Stimulated activated CD8-positive, alpha-beta memory T cell treated with anti-CD3 and anti-CD28 coated beads, Interleukin-4, amount 100 ng/mL, for 1 hour (primary cell): ENCODE measurements around the gene MAMDC2.
A peak's percentile ranks its signal among the peaks of the same experiment; 100 is the strongest.

Experiments
- DNase-seq, 2 donors: peaks; one replicate each; pipeline ENCODE4 v3.0.0-alpha.2; 2020; ENCODE audit warnings: low read depth in 2 of 2, low spot score in 1 of 2

MAMDC2 gene

GRCh38 chr9:70105147-70105546, 61.5 kb downstream of the MAMDC2 start:
- no peak for DNase-seq

- DNase-seq: no peak
Measured at GRCh38 chr9:70106571-70106970, 62.9 kb downstream of the MAMDC2 start.

- no peak for DNase-seq
Measured at GRCh38 chr9:70107558-70107957, 63.9 kb downstream of the MAMDC2 start.

- DNase-seq: no peak
Measured at GRCh38 chr9:70108181-70108580, 64.5 kb downstream of the MAMDC2 start.

GRCh38 chr9:70110194-70111041, 66.8 kb downstream of the MAMDC2 start:
- DNase-seq: no peak

GRCh38 chr9:70111042-70111602, 67.5 kb downstream of the MAMDC2 start:
- DNase-seq: peak in 1 of 2 donors; percentile 10

GRCh38 chr9:70111641-70112236, 68.1 kb downstream of the MAMDC2 start:
- no peak for DNase-seq

- no peak for DNase-seq
Measured at GRCh38 chr9:70112981-70113380, 69.3 kb downstream of the MAMDC2 start.

GRCh38 chr9:70113403-70114022, 69.9 kb downstream of the MAMDC2 start:
- DNase-seq: no peak

GRCh38 chr9:70114898-70115297, 71.2 kb downstream of the MAMDC2 start:
- no peak for DNase-seq

- DNase-seq: no peak
Measured at GRCh38 chr9:70117835-70118319, 74.2 kb downstream of the MAMDC2 start.

GRCh38 chr9:70119786-70120185, 76.1 kb downstream of the MAMDC2 start:
- DNase-seq: no peak

- no peak for DNase-seq
Measured at GRCh38 chr9:70120834-70121510, 77.3 kb downstream of the MAMDC2 start.

- DNase-seq: no peak
Measured at GRCh38 chr9:70121818-70122436, 78.3 kb downstream of the MAMDC2 start.

GRCh38 chr9:70123695-70124094, 80.0 kb downstream of the MAMDC2 start:
- no peak for DNase-seq

GRCh38 chr9:70125621-70126263, 82.1 kb downstream of the MAMDC2 start:
- no peak for DNase-seq

GRCh38 chr9:70127036-70127435, 83.4 kb downstream of the MAMDC2 start:
- DNase-seq: no peak

GRCh38 chr9:70127540-70128416, 84.1 kb downstream of the MAMDC2 start:
- DNase-seq: no peak

GRCh38 chr9:70130266-70130665, 86.6 kb downstream of the MAMDC2 start:
- DNase-seq: no peak
